HEK293 (cell line): ENCODE results near the gene UGT1A4.

Experiments used
- CTCF ChIA-PET: fragments of 350-600 bp; formaldehyde crosslinking; extraction: SDS; loops from one replicate; lab custom pipeline; 2021; ENCODE audit warnings: antibody characterized with exemption; lab: Yijun Ruan, JAX
- POLR2A ChIA-PET: fragments of 300-600 bp; formaldehyde crosslinking; extraction: SDS; loops from one replicate; lab custom pipeline; 2020; ENCODE audit warnings: antibody characterized with exemption, inconsistent platforms; lab: Yijun Ruan, JAX
- H3K27ac ChIP-seq: fragments of 200-500 bp; sonication (Bioruptor generic); 2 replicates; pipeline ENCODE4 v1.5.1; 2014; ENCODE audit warnings: low read depth, low read length, control low read depth, inconsistent platforms; ENCODE audit errors: extremely low read depth
- H3K36me3 ChIP-seq, 2 experiments: fragments of 200-500 bp in 1 of 2; sonication (Bioruptor generic) in 1 of 2; 1 replicate in 1 of 2; 2 replicates in 1 of 2; pipeline ENCODE4 v1.5.1; 2014 to 2017; ENCODE audit warnings: inconsistent platforms in 2 of 2, low read length in 2 of 2; ENCODE audit not compliant: control insufficient read depth in 2 of 2, insufficient read depth in 1 of 2
- H3K4me1 ChIP-seq: fragments of 200-500 bp; sonication (Bioruptor generic); 2 replicates; pipeline ENCODE4 v1.5.1; 2014; ENCODE audit warnings: mild to moderate bottlenecking, low read length, inconsistent platforms; ENCODE audit not compliant: control insufficient read depth, insufficient read depth
- H3K4me3 ChIP-seq: 2 replicates; pipeline ENCODE4 v1.5.1; 2011; ENCODE audit warnings: low read depth, mild to moderate bottlenecking, control low read depth, low read length, moderate library complexity
- H3K9me3 ChIP-seq: fragments of 200-500 bp; sonication (Bioruptor generic); 2 replicates; pipeline ENCODE4 v1.5.1; 2014; ENCODE audit warnings: low read depth, low read length, inconsistent platforms; ENCODE audit not compliant: control insufficient read depth, insufficient read depth
- HOXD13 ChIP-seq: sonication (generic); formaldehyde crosslinking; IDR thresholded peaks from 2 replicates; pipeline ENCODE4 v1.8.0; 2022; ENCODE audit warnings: missing genetic modification reagents, borderline replicate concordance
- IKZF3 ChIP-seq: fragments of 450-650 bp; IDR thresholded peaks from 2 replicates; pipeline ENCODE4 v1.5.0; 2018; ENCODE audit warnings: missing biosample characterization, mild to moderate bottlenecking, missing genetic modification characterization, moderate library complexity
- KLF1 ChIP-seq: fragments of 450-650 bp; formaldehyde crosslinking; IDR thresholded peaks from 2 replicates; pipeline ENCODE4 v1.5.1; 2016; ENCODE audit warnings: missing biosample characterization, missing genetic modification characterization
- KLF10 ChIP-seq: fragments of 450-650 bp; IDR thresholded peaks from 2 replicates; pipeline ENCODE4 v1.5.1; 2018; ENCODE audit warnings: missing biosample characterization, mild to moderate bottlenecking, missing genetic modification characterization
- KLF7 ChIP-seq: fragments of 450-650 bp; formaldehyde crosslinking; IDR thresholded peaks from 2 replicates; pipeline ENCODE4 v1.5.1; 2016; ENCODE audit warnings: missing biosample characterization, missing genetic modification characterization, borderline replicate concordance
- PATZ1 ChIP-seq: fragments of 450-650 bp; formaldehyde crosslinking; IDR thresholded peaks from 2 replicates; pipeline ENCODE4 v1.5.1; 2016; ENCODE audit warnings: missing biosample characterization, missing genetic modification characterization
- SALL2 ChIP-seq: fragments of 450-650 bp; formaldehyde crosslinking; IDR thresholded peaks from 2 replicates; pipeline ENCODE4 v1.5.0; 2017; ENCODE audit warnings: missing biosample characterization, mild to moderate bottlenecking, missing genetic modification characterization, borderline replicate concordance
- SCRT2 ChIP-seq: fragments of 450-650 bp; formaldehyde crosslinking; IDR thresholded peaks from 2 replicates; pipeline ENCODE4 v1.5.1; 2016; ENCODE audit warnings: missing biosample characterization, missing genetic modification characterization
- TRIM28 ChIP-seq: IDR thresholded peaks from 2 replicates; pipeline ENCODE4 v1.6.1; 2011; ENCODE audit warnings: low read length, control low read depth, borderline replicate concordance
- ZBTB48 ChIP-seq: fragments of 450-650 bp; formaldehyde crosslinking; IDR thresholded peaks from 2 replicates; pipeline ENCODE4 v1.5.1; 2016; ENCODE audit warnings: missing biosample characterization, missing genetic modification characterization
- ZBTB8A ChIP-seq: fragments of 450-650 bp; formaldehyde crosslinking; IDR thresholded peaks from 2 replicates; pipeline ENCODE4 v1.5.1; 2016; ENCODE audit warnings: missing biosample characterization, missing genetic modification characterization
- ZFP37 ChIP-seq: fragments of 450-650 bp; formaldehyde crosslinking; IDR thresholded peaks from 2 replicates; pipeline ENCODE4 v1.5.1; 2016; ENCODE audit warnings: missing biosample characterization, missing genetic modification characterization
- ZNF37A ChIP-seq: fragments of 450-650 bp; IDR thresholded peaks from 2 replicates; pipeline ENCODE4 v1.5.1; 2018; ENCODE audit warnings: missing biosample characterization, missing genetic modification characterization
- ZNF426 ChIP-seq: fragments of 450-650 bp; formaldehyde crosslinking; IDR thresholded peaks from 2 replicates; pipeline ENCODE4 v1.5.1; 2017; ENCODE audit warnings: missing biosample characterization, missing genetic modification characterization, mild to moderate bottlenecking, inconsistent platforms, moderate library complexity
- ZNF449 ChIP-seq: fragments of 450-650 bp; formaldehyde crosslinking; IDR thresholded peaks from 2 replicates; pipeline ENCODE4 v1.5.1; 2017; ENCODE audit warnings: missing biosample characterization, mild to moderate bottlenecking, missing genetic modification characterization, moderate library complexity
- ZNF530 ChIP-seq: fragments of 450-650 bp; formaldehyde crosslinking; IDR thresholded peaks from 2 replicates; pipeline ENCODE4 v1.5.1; 2016; ENCODE audit warnings: low read depth, missing biosample characterization, missing genetic modification characterization
- ZNF548 ChIP-seq: fragments of 450-650 bp; formaldehyde crosslinking; IDR thresholded peaks from 2 replicates; pipeline ENCODE4 v1.5.1; 2016; ENCODE audit warnings: missing biosample characterization, missing genetic modification characterization
- ZNF549 ChIP-seq: fragments of 450-650 bp; IDR thresholded peaks from 2 replicates; pipeline ENCODE4 v1.5.1; 2018; ENCODE audit warnings: missing biosample characterization, missing genetic modification characterization, mild to moderate bottlenecking, inconsistent platforms, moderate library complexity
- ZNF561 ChIP-seq: fragments of 450-650 bp; IDR thresholded peaks from 2 replicates; pipeline ENCODE4 v1.5.1; 2018; ENCODE audit warnings: missing biosample characterization, missing genetic modification characterization, borderline replicate concordance
- ZNF645 ChIP-seq: fragments of 450-650 bp; formaldehyde crosslinking; IDR thresholded peaks from 2 replicates; pipeline ENCODE4; 2016; ENCODE audit warnings: missing biosample characterization, missing genetic modification characterization
- ZNF692 ChIP-seq: fragments of 450-650 bp; formaldehyde crosslinking; IDR thresholded peaks from 2 replicates; pipeline ENCODE4 v1.5.1; 2016; ENCODE audit warnings: missing biosample characterization, missing genetic modification characterization
- ZNF792 ChIP-seq: fragments of 450-650 bp; formaldehyde crosslinking; IDR thresholded peaks from 2 replicates; pipeline ENCODE4 v1.5.1; 2016; ENCODE audit warnings: missing biosample characterization, missing genetic modification characterization

The UGT1A4 gene

DNA sequence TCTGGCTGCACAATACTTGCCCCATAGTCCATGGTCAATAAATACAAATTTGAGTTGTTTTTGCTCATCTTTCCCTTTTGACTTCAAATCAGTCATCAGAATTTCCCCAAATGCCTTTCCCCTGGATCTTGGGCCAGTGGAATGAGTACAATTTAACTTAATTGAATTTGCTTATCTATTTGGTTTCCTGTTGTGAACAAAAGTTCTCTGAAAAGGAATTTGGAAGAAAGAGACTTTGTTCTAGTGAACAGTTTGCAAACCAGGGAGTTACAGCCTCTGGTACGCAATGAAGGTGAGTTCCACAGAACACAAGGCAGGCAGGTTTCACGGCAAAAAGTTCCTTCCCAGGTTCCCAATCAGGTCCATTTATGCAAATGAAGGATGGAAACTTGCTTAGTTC is 40.3 kb downstream of the UGT1A4 start:
- POLR2A ChIA-PET: no interaction called here
- Histone ChIP-seq H3K36me3 (no peaks in the 10 kb centered on the region), H3K4me1 (no peaks in the 10 kb centered on the region), H3K27ac (no peak overlapping the region), H3K4me3 (no peak overlapping the region), H3K9me3 (no peaks in the 10 kb centered on the region)
- CTCF ChIA-PET: no interaction called here
- TF ChIP-seq SCRT2 (tag by site-specific recombination) (no peak), ZNF37A (tag by site-specific recombination) (no peak), ZNF530 (tag by site-specific recombination) (no peak), KLF7 (tag by site-specific recombination) (no peak), TRIM28 (no peak), HOXD13 (CRISPR knock-in tag) (no peak), ZNF692 (no peak), ZNF792 (tag by site-specific recombination) (no peak), KLF1 (tag by site-specific recombination) (no peak), PATZ1 (no peak), ZFP37 (tag by site-specific recombination) (no peak), IKZF3 (tag by site-specific recombination) (no peak), ZNF449 (tag by site-specific recombination) (no peak), ZNF561 (tag by site-specific recombination) (no peak), KLF10 (tag by site-specific recombination) (no peak), ZNF548 (tag by site-specific recombination) (no peak), ZBTB48 (no peak), ZNF645 (tag by site-specific recombination) (no peak), ZNF549 (tag by site-specific recombination) (no peak), ZNF426 (tag by site-specific recombination) (no peak)

DNA sequence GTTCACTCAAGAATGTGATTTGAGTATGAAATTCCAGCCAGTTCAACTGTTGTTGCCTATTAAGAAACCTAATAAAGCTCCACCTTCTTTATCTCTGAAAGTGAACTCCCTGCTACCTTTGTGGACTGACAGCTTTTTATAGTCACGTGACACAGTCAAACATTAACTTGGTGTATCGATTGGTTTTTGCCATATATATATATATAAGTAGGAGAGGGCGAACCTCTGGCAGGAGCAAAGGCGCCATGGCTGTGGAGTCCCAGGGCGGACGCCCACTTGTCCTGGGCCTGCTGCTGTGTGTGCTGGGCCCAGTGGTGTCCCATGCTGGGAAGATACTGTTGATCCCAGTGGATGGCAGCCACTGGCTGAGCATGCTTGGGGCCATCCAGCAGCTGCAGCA is 41.5 kb downstream of the UGT1A4 start, which contains the start of gene UGT1A1:
UGT1A1 (plus strand) TSS at position 228 of the 400 bp plus-strand sequence; CDS start at position 246, 18 bp downstream.
- POLR2A ChIA-PET: no interaction called here
- no peaks in the 10 kb centered on the region for H3K9me3 ChIP-seq
- H3K36me3 ChIP-seq: no peaks in the 10 kb centered on the region
- H3K27ac ChIP-seq: no peak within 1 kb of the TSS
- H3K4me3 ChIP-seq: no peak within 1 kb of the TSS
- CTCF ChIA-PET: no interaction called here
- H3K4me1 ChIP-seq: no peaks in the 10 kb centered on the region
- TF ChIP-seq SALL2: no peak
- TF ChIP-seq ZBTB8A (tag by site-specific recombination): no peak
